GM18520 (cell line): ENCODE results near the gene CCL5.

ENCODE experiments used
- ATAC-seq: cut with Tn5 transposase; IDR thresholded peaks from one replicate; pipeline ENCODE4 v1.9.1; 2021; ENCODE audit not compliant: unreplicated experiment

CCL5 gene

DNA sequence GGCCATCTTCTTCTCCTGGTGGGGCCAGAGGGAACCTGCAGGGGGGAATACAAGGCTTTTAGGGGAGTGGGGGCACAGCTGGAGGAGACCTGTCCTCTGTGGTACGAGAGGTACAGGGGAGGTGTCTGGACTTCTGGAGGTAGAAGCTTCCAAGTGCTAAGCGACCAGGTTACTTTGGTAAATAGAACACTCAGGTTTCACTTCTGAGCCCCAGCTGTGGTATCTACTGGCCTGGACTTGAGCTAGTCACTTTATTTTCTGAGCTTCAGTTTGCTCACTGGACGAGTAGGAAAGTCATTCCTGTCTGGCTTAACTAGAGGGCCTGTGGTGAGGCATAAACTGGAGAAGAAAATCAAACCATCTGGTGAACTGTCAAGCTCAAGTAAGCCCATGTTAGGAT, 11.4 kb downstream of the CCL5 start, which contains the start of gene HEATR9:
Gene HEATR9, minus strand, starts transcription at position 155 of the 400 bp plus-strand sequence. Its CDS starts 149 bp downstream, at position 6.
- no peak for ATAC-seq

DNA sequence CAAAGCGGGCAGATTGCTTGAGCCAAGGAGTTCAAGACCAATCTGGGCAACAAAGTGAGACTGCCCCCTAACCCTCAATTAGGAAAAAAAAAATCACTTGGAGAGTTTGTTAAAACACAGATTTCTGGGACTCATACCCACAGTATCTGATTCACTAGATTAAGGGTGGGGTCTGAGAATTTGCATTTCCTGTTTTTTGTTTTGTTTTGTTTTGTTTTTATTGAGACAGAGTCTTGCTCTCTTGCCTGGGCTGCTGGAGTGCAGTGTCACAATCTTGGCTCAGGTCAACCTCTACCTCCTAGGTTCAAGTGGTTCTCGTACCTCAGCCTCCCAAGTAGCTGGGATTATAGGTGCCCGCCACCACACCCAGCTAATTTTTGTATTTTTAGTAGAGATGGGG, 12.6 kb downstream of the CCL5 start:
- ATAC-seq: no peak

DNA sequence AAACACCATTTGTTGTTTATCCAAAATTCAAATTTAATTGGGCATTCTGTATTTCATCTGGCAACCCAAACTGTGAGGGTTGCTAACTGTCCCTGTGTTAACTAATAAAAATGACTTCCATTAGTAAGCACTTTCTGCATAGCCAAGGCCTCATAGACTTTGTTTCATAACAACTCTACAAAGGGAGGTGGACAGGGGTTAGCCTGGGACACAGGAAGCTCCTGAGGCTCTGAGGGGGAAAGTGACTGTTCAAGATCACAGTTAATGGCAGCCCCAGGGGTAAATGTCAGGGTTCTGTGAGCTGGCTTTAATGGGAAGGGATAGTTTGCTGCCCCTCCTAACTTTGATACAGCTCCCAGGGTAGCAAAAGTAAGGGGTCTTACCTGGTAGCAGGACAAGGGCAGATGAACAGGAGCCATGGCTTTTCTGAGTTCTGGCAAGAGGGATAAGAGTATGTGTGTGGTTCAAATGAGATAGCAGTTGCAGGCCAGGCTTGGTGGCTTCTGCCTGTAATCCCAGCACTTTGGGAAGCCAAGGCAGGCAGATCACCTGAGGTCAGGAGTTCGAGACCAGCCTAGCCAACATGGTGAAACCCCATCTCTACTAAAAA, 13.7 kb downstream of the CCL5 start:
- no peak for ATAC-seq

DNA sequence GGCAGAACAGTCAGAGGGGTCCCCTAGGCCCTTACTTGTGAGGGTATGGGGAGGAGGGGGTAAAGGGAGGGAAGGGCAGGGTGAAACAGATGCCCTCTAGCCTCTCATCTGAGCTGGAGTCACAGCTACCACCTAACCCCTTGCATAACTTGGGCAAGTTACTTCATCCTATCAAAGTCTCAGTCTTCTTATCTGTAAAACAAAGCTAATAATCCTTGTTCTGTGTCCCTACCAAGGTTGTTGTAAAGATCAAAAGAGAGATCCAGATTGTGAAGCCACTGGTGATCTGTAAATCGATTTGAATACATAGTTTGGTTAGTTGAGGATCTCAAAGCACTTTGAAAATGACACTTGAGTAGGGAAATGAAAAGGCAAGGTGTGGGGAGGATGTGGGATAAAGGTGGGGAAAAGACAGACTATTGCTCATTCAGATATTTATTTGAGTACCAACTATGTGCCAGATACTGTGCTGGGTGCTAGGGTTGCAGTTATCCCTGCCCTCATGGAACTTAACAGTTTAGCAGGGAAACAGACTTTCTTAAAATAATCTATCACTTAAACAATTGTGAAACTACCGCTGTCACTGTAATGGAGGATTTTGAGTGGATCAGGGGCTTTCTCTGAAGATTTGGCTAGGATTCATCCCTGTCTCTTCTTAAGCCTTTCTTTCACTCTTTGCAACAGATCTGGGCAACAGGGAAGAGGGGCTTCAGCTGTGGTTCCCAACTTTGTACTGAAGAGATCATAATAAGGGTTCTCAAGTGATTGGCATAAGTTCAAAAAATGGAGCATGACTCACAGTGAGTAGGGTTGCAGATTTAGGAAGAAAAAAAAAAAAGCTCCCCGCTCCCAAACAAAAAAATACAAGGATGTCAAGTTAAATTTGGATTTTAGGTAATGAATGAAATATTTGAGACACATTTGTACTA, 14.5 kb downstream of the CCL5 start:
- no peak for ATAC-seq

DNA sequence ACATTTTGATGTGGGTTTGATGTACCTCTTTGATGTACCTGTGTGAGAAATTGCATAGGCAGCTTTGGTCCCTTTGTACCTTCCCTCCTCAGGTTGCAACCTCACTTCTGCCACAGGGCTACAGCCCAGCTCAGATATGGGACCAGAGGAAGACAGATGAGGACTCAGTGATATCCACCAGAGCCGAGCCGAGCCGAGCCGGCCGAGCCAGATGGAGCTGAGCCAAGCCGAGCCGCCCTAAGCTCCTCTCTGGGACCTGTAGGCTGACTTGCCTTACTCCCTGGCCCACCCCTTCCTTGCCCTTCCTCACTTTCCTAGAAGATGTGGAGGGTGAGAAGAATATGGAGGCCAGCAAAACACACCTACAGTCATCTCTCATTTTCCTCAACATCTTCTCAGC, 15.3 kb downstream of the CCL5 start:
- no peak for ATAC-seq

DNA sequence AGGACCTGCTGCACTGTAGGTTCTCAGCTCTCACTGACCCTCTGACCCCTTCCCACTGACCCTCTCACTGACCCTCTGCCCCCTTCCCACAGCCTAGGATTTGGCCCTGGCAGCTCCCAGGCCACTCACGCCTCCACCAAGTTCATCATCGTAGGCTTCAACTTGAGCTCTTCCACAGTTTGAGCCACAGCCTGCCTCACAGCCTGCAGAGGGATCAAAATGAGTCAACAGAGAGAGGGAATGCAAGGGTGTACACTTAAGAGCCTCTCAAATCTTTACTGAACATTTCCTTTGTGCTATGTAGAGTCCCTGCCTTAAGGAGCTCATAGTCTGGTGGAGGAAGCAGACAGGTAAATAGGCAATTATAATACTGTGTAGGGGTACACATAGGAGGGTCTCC, 23.6 kb downstream of the CCL5 start:
- no peak for ATAC-seq

DNA sequence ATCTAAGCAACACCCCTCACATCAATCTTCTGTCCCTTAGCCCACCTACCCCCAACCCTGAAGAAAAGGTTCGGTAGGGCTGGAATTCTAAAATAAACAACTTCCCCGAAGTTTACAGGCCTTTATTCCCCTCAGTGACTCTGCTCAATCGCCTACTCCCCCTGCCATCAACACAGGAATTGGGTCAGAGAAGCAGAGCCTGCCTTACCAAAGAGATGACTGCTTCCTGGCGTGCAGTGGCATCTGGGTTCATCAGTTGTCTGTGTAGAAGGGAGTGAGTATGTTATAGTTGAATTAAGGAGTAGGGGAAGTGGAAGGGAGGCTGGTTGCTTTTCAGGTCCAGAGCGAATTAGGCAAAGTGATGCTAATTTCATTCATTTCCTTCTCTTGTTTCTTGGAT, 24.2 kb downstream of the CCL5 start:
- ATAC-seq: no peak

DNA sequence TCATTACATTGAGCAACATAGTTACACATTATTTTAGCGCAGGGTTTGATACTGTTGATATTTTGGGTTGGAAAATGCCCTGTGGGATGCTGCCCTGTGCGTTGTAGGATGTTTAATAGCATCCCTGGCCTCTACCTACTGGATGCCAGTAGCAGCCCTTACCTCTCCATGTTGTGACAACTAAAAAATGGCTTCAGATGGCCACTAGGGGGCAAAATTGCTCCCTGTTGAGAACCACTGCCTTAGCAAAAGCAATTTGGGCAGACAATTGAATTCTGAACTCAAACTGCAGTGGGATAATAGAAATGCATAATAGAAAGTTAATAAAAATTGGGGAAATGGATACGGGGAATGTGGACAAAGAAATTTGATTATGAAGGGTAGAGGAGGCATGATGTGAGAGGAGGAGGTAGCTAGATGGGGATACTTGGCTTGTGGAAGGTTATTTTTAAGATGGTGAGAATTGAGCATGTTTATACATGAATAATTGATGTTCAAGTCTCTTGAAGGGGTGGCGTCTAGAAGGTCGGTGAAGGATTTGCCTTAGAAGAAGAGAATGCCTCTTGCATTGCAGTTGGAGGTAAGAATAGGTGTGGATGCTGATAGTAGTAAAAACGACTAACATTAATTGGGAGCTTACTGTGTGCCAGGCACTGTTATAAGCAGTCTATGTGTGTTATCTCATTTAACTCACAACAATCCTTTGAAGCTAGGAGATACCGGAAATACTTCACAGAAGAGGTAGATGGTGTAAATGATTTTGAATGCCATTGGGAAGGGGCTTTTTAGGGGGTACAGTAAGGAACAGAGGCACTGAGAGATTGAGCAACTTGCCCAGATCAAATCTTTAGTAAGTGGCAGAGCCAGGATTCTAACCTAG, 30.5 kb downstream of the CCL5 start:
- no peak for ATAC-seq

DNA sequence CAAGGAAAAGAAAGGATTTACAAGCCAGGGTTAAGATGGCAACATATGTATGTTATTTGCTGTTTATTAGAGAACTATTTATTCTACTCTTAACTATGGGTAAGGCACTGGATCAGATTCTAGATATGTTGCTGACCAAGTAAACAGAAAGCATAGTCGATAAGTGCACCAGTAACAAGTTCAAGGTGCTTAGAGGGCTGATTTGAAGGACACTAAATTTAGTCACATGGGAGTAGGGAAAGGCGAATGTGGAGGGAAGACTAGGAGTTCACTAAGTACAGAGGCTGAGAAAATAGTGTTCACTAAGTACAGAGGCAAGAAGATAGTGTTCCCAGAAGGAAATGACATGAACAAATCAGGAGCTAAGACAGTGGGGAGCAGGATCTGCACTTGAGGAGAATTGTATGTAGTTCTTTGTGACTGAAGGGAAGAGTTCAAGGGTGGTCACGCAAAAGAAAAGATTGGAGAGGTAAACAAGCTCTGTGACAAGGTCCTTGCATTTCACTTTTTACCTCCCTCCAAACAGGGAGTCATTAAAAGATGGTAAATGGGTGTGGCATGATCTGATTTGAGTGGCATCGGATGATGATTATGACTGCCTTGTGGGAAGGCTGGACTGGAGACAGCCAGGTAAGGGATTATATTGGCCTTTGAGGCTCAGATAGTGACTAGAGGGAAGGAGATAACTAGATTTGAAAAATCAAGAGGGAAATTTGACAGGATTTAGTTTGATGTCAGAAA, 32.4 kb downstream of the CCL5 start:
- ATAC-seq: no peak

DNA sequence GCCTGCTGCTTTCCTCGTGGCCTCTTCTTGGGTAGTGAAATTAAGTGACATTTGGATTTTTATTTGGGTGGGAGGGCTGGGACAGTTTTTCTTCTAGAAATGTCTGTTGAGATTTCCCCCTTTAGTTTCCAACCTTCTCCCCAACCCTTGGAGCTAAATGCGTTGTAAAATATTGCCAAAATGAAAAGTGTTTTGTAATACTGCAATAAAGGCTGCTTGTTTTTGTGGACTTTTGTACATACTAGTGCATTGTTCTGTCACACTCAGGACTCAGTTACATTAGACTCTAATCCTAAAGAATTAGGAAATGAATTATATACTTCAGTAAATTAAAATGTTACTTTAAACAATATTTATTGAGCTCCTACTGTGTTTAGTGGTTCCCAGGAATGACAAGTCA, 33.2 kb downstream of the CCL5 start:
- ATAC-seq: no peak

DNA sequence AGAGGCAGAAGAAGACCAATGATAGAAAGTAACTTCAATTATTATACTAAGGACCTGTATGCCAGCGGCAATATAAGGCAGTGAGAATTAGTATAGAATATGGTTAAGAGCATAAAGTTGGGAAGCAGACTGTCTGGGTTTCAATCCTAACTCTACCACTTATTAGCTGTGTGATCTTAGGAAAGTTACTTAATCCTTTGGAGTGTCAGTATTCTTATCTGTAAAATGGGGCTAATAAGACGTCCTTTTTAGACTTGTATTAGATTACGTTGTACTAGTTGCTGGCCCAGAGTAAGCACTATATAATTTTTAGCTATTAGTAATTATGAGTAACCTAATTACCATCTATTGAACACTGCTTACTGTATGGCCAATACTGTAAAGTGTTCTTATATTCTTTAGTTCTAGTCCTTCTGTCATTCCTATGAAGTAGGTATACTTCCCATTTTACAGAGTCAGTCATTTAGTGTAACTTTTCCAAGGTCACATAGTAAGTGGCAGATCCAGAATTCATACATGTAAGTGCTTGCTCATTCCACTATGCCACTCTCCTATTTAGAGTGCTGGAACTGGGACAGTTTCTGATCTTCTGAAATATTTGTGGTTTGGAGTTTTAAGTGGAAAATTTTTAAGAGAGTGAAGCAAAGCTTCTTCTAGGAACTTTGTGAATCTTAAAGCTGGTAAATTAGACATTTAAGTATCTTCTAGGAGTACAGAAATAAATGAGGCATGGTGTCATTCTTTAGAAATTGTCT, 33.9 kb downstream of the CCL5 start:
- no peak for ATAC-seq

DNA sequence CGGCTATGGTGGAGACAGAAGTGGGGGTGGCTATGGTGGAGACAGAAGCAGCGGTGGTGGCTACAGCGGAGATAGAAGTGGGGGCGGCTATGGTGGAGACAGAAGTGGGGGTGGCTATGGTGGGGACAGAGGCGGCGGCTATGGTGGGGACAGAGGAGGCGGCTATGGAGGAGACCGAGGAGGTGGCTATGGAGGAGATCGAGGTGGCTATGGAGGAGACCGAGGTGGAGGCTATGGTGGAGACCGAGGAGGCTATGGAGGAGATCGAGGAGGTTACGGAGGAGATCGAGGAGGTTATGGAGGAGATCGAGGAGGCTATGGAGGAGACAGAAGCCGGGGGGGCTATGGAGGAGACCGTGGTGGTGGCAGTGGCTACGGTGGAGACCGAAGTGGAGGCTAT, 35.6 kb downstream of the CCL5 start:
- ATAC-seq: no peak

DNA sequence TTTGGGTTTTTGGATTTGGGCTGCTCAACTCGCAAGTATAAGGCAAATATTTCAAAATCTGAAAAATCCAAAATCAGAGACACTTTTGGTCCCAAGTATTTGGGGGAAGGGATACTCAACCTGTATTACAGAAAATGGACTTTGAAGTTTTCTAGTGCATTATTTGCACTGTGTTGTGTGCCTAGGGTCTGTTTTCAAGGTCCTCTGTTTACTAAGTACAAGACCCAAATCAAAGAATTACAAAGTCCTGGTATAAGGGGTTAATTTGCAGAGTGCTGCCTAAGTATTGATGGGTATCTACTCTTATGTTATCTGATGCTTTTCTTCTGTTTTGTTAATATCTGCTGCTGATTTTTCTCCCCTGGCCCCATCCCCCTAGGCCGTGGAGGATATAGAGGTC, 36.5 kb downstream of the CCL5 start:
- ATAC-seq: no peak

DNA sequence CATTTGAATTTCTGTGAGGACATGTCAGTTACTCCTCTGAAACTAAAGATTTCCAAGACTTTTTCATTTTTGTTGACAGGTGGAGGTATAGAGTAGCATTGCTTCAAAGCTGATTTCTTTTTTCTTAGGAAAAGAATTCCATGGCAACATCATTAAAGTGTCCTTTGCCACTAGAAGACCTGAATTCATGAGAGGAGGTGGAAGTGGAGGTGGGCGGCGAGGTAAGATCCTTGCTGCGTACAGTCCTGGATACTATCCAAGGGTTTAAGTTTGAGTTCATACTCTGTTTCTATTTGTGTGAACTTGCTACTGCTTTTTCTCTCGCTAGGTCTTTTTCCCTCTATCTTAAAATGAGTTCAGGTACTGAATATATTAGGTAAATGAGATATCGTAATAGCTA, 37.9 kb downstream of the CCL5 start:
- ATAC-seq: no peak

DNA sequence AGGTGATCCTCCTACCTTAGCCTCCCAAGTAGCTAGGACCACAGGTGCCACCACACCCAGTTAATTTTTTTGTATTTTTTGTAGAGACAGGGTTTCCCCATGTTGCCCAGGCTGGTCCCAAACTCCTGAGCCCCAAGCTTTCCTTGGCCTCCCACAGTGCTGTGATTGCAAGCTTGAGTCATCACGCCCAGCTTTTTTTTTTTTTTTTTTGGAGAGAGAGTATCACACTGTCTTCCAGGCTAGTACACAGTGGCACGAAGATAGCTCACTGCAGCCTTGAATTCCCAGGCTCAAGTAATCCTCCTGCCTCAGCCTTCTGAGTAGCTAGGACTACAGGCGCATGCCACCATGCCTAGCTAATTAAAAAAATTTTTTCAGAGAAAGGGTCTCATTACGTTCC, 38.7 kb downstream of the CCL5 start:
- no peak for ATAC-seq

DNA sequence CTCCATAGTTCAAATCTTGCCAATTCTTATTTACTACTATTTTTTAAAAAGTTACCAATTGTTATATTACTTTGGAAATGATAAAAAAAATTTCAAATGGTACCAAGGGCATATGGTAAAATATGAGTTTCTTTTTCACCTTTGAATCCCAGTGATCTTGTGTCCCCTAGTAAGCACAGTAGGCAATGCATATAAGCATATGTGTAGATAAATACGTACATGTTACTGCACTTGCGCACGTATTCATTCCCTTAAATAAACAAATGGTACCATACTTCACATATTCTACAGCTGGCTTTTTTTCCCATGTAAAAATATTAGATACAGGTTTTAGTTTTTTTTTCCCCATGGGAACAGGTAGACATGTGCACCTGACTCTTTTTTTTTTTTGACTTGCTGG, 39.1 kb downstream of the CCL5 start:
- no peak for ATAC-seq

DNA sequence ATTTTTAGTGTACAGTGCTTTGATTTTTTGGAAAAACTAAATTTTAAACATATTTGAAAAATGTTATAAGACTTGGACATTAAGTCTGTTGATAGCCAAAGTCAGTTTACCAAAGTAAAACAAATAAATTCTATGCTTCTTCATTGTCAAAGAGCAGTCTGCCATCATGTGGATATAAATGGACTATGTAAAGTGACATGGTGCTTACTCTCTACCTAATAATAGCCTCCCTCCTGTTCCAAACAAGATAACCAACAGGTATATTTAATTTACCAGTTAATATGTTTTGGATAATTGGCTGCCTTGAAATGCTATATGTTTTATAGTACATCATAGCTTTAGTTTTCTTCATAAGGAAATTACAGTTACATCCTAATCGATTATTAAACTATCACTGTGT, 55.0 kb downstream of the CCL5 start:
- no peak for ATAC-seq
